ENCODE measurements around the gene REEP3. TPM values are rescaled to one million over a fixed set of nuclear protein-coding genes. Genes with fewer than 3 reads are reported as not detected.

The REEP3 gene
- total RNA-seq, 1 experiment from 2014 or later = 51.8 TPM

- Mint-ChIP-seq H3K4me3 (ENCODE audit: unreplicated experiment) (no peak overlapping the region), H3K9me3 (ENCODE audit: unreplicated experiment) (no peaks in the 10 kb centered on the region), H3K36me3 (ENCODE audit: insufficient read depth, unreplicated experiment) (peaks cover 6% of the 10 kb centered on the region), H3K27ac (ENCODE audit: low read depth, unreplicated experiment) (no peak overlapping the region), H3K27me3 (ENCODE audit: insufficient read depth, unreplicated experiment) (no peaks in the 10 kb centered on the region), H3K4me1 (ENCODE audit: insufficient read depth, unreplicated experiment) (peaks cover 6% of the 10 kb centered on the region)
- intact Hi-C loops (cut with micrococcal nuclease) = no loop called here
- ChIA-PET POLR2A (interaction anchor here (0.9 to 1.5 kb wide), 4 partner anchors 12 to 151 kb away, joined by 3 to 10 read pairs (median 4); no protein-coding TSS in a partner anchor), CTCF (interaction anchor here (0.7 kb wide), 1 partner anchor 134 kb away, joined by 3 read pairs; no protein-coding TSS in a partner anchor)
- no peak for DNase-seq (ENCODE audit: unreplicated experiment)
- BruUV-seq (replicated peaks) = no TSS peak
- TF ChIP-seq CTCF (IDR thresholded peaks at IDR 0.05; ENCODE audit: unreplicated experiment) = no peak
Measured at GRCh38 chr10:63478564-63478963, 42.6 kb upstream of the REEP3 start.

- BruUV-seq (replicated peaks) = no TSS peak
- CTCF ChIA-PET = interaction anchor here (0.8 kb wide), 1 partner anchor 8 kb away, joined by 3 read pairs; no protein-coding TSS in a partner anchor
- no peak overlapping the region for H3K27ac Mint-ChIP-seq (ENCODE audit: low read depth, unreplicated experiment)
- POLR2A ChIA-PET = interaction anchor here (2.7 kb wide), 2 partner anchors 11 to 36 kb away, joined by 9 to 14 read pairs; no protein-coding TSS in a partner anchor
- intact Hi-C loops (cut with micrococcal nuclease) = no loop called here
- no peak overlapping the region for H3K4me3 Mint-ChIP-seq (ENCODE audit: unreplicated experiment)
- DNase-seq (ENCODE audit: unreplicated experiment) = no peak
- peaks cover 6% of the 10 kb centered on the region for H3K36me3 Mint-ChIP-seq (ENCODE audit: insufficient read depth, unreplicated experiment)
- H3K4me1 Mint-ChIP-seq (ENCODE audit: insufficient read depth, unreplicated experiment) = peaks cover 10% of the 10 kb centered on the region
- no peaks in the 10 kb centered on the region for H3K9me3 Mint-ChIP-seq (ENCODE audit: unreplicated experiment)
- no peaks in the 10 kb centered on the region for H3K27me3 Mint-ChIP-seq (ENCODE audit: insufficient read depth, unreplicated experiment)
- no peak for TF ChIP-seq CTCF (IDR thresholded peaks at IDR 0.05; ENCODE audit: unreplicated experiment)
Measured at GRCh38 chr10:63480237-63480636, 41.0 kb upstream of the REEP3 start.

- no peaks in the 10 kb centered on the region for H3K27me3 Mint-ChIP-seq (ENCODE audit: insufficient read depth, unreplicated experiment)
- intact Hi-C loops (cut with micrococcal nuclease) = no loop called here
- H3K9me3 Mint-ChIP-seq (ENCODE audit: unreplicated experiment) = no peaks in the 10 kb centered on the region
- DNase-seq (ENCODE audit: unreplicated experiment) = no peak
- peaks cover 6% of the 10 kb centered on the region for H3K36me3 Mint-ChIP-seq (ENCODE audit: insufficient read depth, unreplicated experiment)
- CTCF ChIA-PET = interaction anchor here (0.6 to 0.9 kb wide), 5 partner anchors 12 to 277 kb away, joined by 3 to 4 read pairs (median 3); no protein-coding TSS in a partner anchor
- no peak for TF ChIP-seq CTCF (IDR thresholded peaks at IDR 0.05; ENCODE audit: unreplicated experiment)
- BruUV-seq (replicated peaks) = no TSS peak
- no peak overlapping the region for H3K4me3 Mint-ChIP-seq (ENCODE audit: unreplicated experiment)
- H3K27ac Mint-ChIP-seq (ENCODE audit: low read depth, unreplicated experiment) = no peak overlapping the region
- H3K4me1 Mint-ChIP-seq (ENCODE audit: insufficient read depth, unreplicated experiment) = peaks cover 6% of the 10 kb centered on the region
- POLR2A ChIA-PET = interaction anchor here (0.6 to 2.7 kb wide), 7 partner anchors 9 to 44 kb away, joined by 3 to 14 read pairs (median 6); partner anchors contain the start of gene JMJD1C
Measured at GRCh38 chr10:63481815-63482421, 39.3 kb upstream of the REEP3 start.

- ChIA-PET POLR2A (interaction anchor here (0.7 to 1.2 kb wide), 2 partner anchors 8 to 674 kb away, joined by 3 read pairs; no protein-coding TSS in a partner anchor), CTCF (no interaction called here)
- BruUV-seq (replicated peaks) = no TSS peak
- H3K27me3 Mint-ChIP-seq (ENCODE audit: insufficient read depth, unreplicated experiment) = no peaks in the 10 kb centered on the region
- intact Hi-C loops (cut with micrococcal nuclease) = no loop called here
- H3K4me3 Mint-ChIP-seq (ENCODE audit: unreplicated experiment) = no peak overlapping the region
- TF ChIP-seq CTCF (IDR thresholded peaks at IDR 0.05; ENCODE audit: unreplicated experiment) = no peak
- peaks cover 6% of the 10 kb centered on the region for H3K4me1 Mint-ChIP-seq (ENCODE audit: insufficient read depth, unreplicated experiment)
- no peak overlapping the region for H3K27ac Mint-ChIP-seq (ENCODE audit: low read depth, unreplicated experiment)
- H3K36me3 Mint-ChIP-seq (ENCODE audit: insufficient read depth, unreplicated experiment) = no peaks in the 10 kb centered on the region
- DNase-seq (ENCODE audit: unreplicated experiment) = no peak
- H3K9me3 Mint-ChIP-seq (ENCODE audit: unreplicated experiment) = no peaks in the 10 kb centered on the region
Measured at GRCh38 chr10:63483983-63484382, 37.2 kb upstream of the REEP3 start.
